HUES64 (cell line): Measurements from ENCODE around the gene SVIL.
"Not testable (repeated sequence)": the region's sequence is repeated elsewhere in the genome, so short reads cannot be mapped to it uniquely, and the experiment has no call there.

Source experiments
- H3K27ac ChIP-seq: 2 replicates; pipeline ENCODE4 v1.7.0; 2013; ENCODE audit warnings: low read depth, low read length, inconsistent platforms
- H3K27me3 ChIP-seq: 2 replicates; pipeline ENCODE4 v1.6.1; 2013; ENCODE audit warnings: mild to moderate bottlenecking, low read length; ENCODE audit not compliant: insufficient read depth
- H3K36me3 ChIP-seq: 2 replicates; pipeline ENCODE4 v1.6.1; 2013; ENCODE audit warnings: mild to moderate bottlenecking, low read length; ENCODE audit not compliant: insufficient read depth
- H3K4me1 ChIP-seq: 2 replicates; pipeline ENCODE4 v1.6.1; 2013; ENCODE audit warnings: mild to moderate bottlenecking, low read length, moderate library complexity; ENCODE audit not compliant: insufficient read depth
- H3K4me3 ChIP-seq: 2 replicates; pipeline ENCODE4 v1.5.1; 2013; ENCODE audit warnings: mild to moderate bottlenecking, low read length, moderate library complexity
- H3K9ac ChIP-seq: 2 replicates; pipeline ENCODE4 v1.6.1; 2013; ENCODE audit warnings: mild to moderate bottlenecking, low read depth, low read length
- H3K9me3 ChIP-seq: 2 replicates; pipeline ENCODE4 v1.6.1; 2013; ENCODE audit warnings: low read depth, low read length; ENCODE audit not compliant: insufficient read depth
- WGBS: fragments of 150-250, 120-280 bp; methylation state at CpG from one replicate; pipeline ENCODE4 v1.1.7; 2013; ENCODE audit warnings: missing lambda C conversion rate; 5-methylcytosine and 5-hydroxymethylcytosine counted together

The SVIL gene

DNA sequence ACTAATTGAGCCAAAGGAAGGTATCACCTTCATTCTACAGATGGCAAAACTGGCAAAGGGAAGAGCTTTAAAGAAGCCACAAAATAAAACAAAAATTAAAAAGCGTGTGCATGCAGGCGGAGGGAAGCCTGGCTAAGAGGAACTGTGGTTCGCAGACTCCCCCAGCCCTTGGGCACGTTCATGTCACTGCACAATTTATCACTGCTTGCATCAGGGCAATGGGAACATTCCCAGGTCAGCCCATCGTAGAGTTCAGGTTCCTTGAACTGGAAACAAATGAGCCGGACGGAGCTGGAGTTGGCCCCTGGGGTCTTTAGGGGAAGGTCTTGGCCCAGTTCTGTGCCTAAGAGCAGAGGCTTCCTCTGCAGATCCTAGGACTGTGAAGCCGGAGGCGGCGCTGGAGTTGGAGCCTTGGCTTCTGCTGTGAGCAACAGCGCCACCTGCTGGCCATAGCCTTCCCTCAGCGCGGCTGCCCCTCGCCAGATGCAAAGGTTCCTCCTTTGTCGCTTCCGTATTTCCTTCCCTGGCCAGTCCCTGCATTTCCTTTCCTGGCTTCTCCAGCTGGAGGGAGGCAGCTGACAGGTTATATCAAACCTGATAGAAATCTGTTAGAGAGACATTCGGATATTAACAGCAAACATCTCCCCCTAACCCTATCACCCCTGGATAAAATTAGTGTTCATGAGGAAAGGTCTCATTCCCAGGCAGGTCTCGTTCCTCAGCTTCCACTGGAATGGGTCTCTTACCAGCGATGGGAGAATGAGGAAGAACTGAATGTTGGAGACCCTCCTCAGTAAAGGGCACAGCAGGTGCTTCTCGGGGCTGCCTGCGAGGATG is 185.8 kb downstream of the SVIL start:
- not testable (repeated sequence) for H3K4me1 ChIP-seq, H3K27me3 ChIP-seq, H3K4me3 ChIP-seq, H3K9me3 ChIP-seq, H3K36me3 ChIP-seq, H3K27ac ChIP-seq, H3K9ac ChIP-seq
- 44% methylated on average over 18 of the region's 21 CpGs for WGBS

GRCh38 chr10:29448125-29448524 is 186.6 kb downstream of the SVIL start:
- Histone ChIP-seq H3K9ac (no peak overlapping the region), H3K36me3 (no peaks in the 10 kb centered on the region), H3K4me1 (no peaks in the 10 kb centered on the region), H3K9me3 (no peaks in the 10 kb centered on the region), H3K27me3 (no peaks in the 10 kb centered on the region), H3K4me3 (no peak overlapping the region), H3K27ac (no peak overlapping the region)
- WGBS, result 91% methylated on average over 7 of the region's 7 CpGs

DNA sequence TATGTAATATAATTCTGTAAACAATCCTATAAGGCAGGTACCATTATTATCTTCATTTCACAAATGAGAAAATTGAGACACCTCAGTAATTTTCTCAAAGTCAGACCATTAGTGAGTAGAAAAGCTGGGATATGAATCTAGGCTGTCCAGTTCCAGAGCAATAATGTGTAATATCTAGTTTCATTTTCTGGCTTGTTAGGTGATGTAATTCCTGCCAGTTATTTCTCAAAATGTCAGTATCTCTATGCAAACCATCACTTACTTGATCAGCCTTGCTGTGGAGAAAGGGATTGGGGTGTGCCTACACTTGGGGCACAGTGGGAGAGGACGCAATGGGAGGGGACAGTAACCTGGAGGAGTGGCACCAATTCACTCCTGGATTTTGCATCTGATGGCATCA is 188.4 kb downstream of the SVIL start:
- Histone ChIP-seq H3K4me3 (no peak overlapping the region), H3K27me3 (no peaks in the 10 kb centered on the region), H3K4me1 (peaks cover 14% of the 10 kb centered on the region), H3K36me3 (no peaks in the 10 kb centered on the region), H3K9me3 (no peaks in the 10 kb centered on the region), H3K27ac (no peak overlapping the region), H3K9ac (no peak overlapping the region)
- 97% methylated on average over 1 of the region's 1 CpG for WGBS

GRCh38 chr10:29443745-29444523 is 190.8 kb downstream of the SVIL start:
- H3K9me3 ChIP-seq, result peaks cover 7% of the 10 kb centered on the region
- H3K27me3 ChIP-seq, result no peaks in the 10 kb centered on the region
- no peak overlapping the region for H3K27ac ChIP-seq
- no peak overlapping the region for H3K9ac ChIP-seq
- no peak overlapping the region for H3K4me3 ChIP-seq
- 94% methylated on average over 4 of the region's 5 CpGs for WGBS
- no peaks in the 10 kb centered on the region for H3K36me3 ChIP-seq
- H3K4me1 ChIP-seq, result peaks cover 16% of the 10 kb centered on the region

- Histone ChIP-seq H3K9ac (no peak overlapping the region), H3K4me1 (peaks cover 16% of the 10 kb centered on the region), H3K4me3 (no peak overlapping the region), H3K27ac (no peak overlapping the region), H3K27me3 (no peaks in the 10 kb centered on the region), H3K9me3 (peaks cover 18% of the 10 kb centered on the region), H3K36me3 (no peaks in the 10 kb centered on the region)
- 98% methylated on average over 1 of the region's 2 CpGs for WGBS
Measured at GRCh38 chr10:29440981-29441380, 193.8 kb downstream of the SVIL start.

DNA sequence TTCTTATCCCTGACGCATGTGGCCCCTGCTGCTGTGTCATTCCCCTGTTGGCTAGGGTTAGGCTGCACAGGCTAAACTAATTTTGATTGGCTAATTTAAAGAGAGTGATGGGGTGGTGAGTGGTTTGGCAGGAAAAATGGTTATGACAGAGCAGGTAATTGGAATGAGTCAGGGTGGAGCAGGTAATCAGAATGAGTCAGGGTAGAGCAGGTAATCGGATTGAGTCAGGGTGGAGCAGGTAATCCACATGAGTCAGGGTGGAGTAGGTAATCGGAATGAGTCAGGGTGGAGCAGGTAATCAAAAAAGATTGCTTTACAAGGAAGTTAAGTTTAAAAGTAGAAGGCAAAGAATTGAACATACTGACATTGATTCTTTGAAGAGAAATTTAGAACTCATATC is 195.8 kb downstream of the SVIL start:
- WGBS, result 94% methylated on average over 3 of the region's 3 CpGs
- Histone ChIP-seq H3K4me1 (peaks cover 16% of the 10 kb centered on the region), H3K9me3 (peaks cover 18% of the 10 kb centered on the region), H3K27ac (peak overlapping the region; percentile 82; the same call in 1 of the 2 replicates)
- not testable (repeated sequence) for H3K36me3 ChIP-seq, H3K27me3 ChIP-seq, H3K4me3 ChIP-seq, H3K9ac ChIP-seq

GRCh38 chr10:29438271-29438670 is 196.5 kb downstream of the SVIL start:
- H3K9ac ChIP-seq, result no peak overlapping the region
- peaks cover 18% of the 10 kb centered on the region for H3K9me3 ChIP-seq
- H3K27ac ChIP-seq, result peak overlapping the region; percentile 82; the same call in 1 of the 2 replicates
- no peaks in the 10 kb centered on the region for H3K27me3 ChIP-seq
- no peak overlapping the region for H3K4me3 ChIP-seq
- H3K4me1 ChIP-seq, result peaks cover 16% of the 10 kb centered on the region
- no peaks in the 10 kb centered on the region for H3K36me3 ChIP-seq
- 56% methylated on average over 8 of the region's 9 CpGs for WGBS

GRCh38 chr10:29437871-29438270 is 196.9 kb downstream of the SVIL start:
- WGBS, result no CpG with 5 or more reads among the region's 2 CpGs
- Histone ChIP-seq H3K27me3 (no peaks in the 10 kb centered on the region), H3K9ac (no peak overlapping the region), H3K4me3 (no peak overlapping the region), H3K9me3 (peaks cover 18% of the 10 kb centered on the region), H3K36me3 (no peaks in the 10 kb centered on the region), H3K4me1 (peaks cover 14% of the 10 kb centered on the region), H3K27ac (peak overlapping the region; percentile 82; the same call in 1 of the 2 replicates)

GRCh38 chr10:29435809-29436501 is 198.8 kb downstream of the SVIL start:
- H3K27me3 ChIP-seq, result no peaks in the 10 kb centered on the region
- H3K4me1 ChIP-seq, result no peaks in the 10 kb centered on the region; the same call in 1 of the 2 replicates
- 66% methylated on average over 6 of the region's 6 CpGs for WGBS
- H3K27ac ChIP-seq, result peak overlapping the region; percentile 1; the same call in 1 of the 2 replicates
- peaks cover 18% of the 10 kb centered on the region for H3K9me3 ChIP-seq
- no peaks in the 10 kb centered on the region for H3K36me3 ChIP-seq
- H3K9ac ChIP-seq, result no peak overlapping the region
- no peak overlapping the region for H3K4me3 ChIP-seq

GRCh38 chr10:29434111-29434510 is 200.7 kb downstream of the SVIL start:
- no peak overlapping the region for H3K4me3 ChIP-seq
- H3K4me1 ChIP-seq, result no peaks in the 10 kb centered on the region; the same call in 1 of the 2 replicates
- no peak overlapping the region for H3K9ac ChIP-seq
- no peak overlapping the region for H3K27ac ChIP-seq
- H3K36me3 ChIP-seq, result no peaks in the 10 kb centered on the region
- peaks cover 13% of the 10 kb centered on the region for H3K9me3 ChIP-seq
- H3K27me3 ChIP-seq, result no peaks in the 10 kb centered on the region

DNA sequence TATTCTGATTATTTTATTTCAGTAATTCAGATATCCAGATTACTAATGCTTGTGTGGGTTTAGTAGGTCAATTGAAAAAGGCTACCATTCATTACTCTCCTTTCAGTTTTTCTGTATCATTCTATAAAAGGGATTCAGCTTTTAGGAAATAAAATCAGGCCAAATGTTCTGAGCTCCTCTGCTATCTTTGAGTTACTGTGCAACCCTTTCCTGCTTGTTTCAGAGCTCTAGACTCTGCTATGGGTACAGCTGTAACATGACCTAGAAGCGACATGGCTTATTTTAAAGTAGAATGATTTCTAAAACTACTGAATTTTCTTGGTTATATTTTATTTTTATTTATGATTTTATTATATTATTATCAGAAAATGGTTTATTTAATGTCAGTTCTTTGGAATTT is 203.1 kb downstream of the SVIL start:
- no peak overlapping the region for H3K27ac ChIP-seq
- no peaks in the 10 kb centered on the region for H3K36me3 ChIP-seq
- H3K27me3 ChIP-seq, result no peaks in the 10 kb centered on the region
- 100% methylated on average over 1 of the region's 1 CpG for WGBS
- H3K9me3 ChIP-seq, result no peaks in the 10 kb centered on the region
- no peak overlapping the region for H3K9ac ChIP-seq
- H3K4me1 ChIP-seq, result no peaks in the 10 kb centered on the region; the same call in 1 of the 2 replicates
- H3K4me3 ChIP-seq, result no peak overlapping the region
